Measurements from ENCODE around the gene SLC22A23.

DNA sequence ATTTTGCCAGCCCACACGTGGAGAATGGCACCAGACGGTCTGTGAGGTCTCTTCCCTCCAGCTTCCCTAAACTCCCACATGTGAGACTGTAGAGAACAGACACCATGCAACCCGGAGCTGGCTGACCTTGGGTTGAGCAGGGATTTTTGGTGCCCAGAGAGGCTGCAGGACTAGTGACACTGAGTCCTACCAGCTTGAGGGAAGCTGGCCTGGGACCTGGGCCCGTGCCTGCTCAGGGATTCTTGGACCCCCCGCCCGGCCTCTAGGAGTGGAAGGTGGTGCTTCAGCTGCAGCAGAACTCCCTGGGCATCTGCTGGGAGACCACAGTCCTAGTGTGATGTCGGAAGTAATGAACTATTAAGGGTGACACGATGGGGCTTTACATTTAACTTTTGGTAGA lies 194.9 kb downstream of the SLC22A23 start:
- TF ChIP-seq, protein P1, sequence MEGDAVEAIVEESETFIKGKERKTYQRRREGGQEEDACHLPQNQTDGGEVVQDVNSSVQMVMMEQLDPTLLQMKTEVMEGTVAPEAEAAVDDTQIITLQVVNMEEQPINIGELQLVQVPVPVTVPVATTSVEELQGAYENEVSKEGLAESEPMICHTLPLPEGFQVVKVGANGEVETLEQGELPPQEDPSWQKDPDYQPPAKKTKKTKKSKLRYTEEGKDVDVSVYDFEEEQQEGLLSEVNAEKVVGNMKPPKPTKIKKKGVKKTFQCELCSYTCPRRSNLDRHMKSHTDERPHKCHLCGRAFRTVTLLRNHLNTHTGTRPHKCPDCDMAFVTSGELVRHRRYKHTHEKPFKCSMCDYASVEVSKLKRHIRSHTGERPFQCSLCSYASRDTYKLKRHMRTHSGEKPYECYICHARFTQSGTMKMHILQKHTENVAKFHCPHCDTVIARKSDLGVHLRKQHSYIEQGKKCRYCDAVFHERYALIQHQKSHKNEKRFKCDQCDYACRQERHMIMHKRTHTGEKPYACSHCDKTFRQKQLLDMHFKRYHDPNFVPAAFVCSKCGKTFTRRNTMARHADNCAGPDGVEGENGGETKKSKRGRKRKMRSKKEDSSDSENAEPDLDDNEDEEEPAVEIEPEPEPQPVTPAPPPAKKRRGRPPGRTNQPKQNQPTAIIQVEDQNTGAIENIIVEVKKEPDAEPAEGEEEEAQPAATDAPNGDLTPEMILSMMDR (optimal IDR thresholded peaks at IDR 0.05 in 1 of 3, IDR thresholded peaks at IDR 0.05 in 1 of 3, conservative IDR thresholded peaks at IDR 0.05 in 1 of 3; ENCODE audit: extremely low read depth in 1 of 3, insufficient read depth in 2 of 3, low read length in 3 of 3) = no peak
- TF ChIP-seq EZH2 (IDR thresholded peaks at IDR 0.05; ENCODE audit: low read length) = no peak

All from keratinocyte (primary cell).